PC-3 (cell line): Measurements from ENCODE around the gene SRR.

ENCODE experiments used
- CTCF ChIP-seq: fragments of 300-600 bp; sonication (generic); conservative IDR thresholded peaks from 2 replicates; pipeline ENCODE4 v1.5.1; 2017; ENCODE audit warnings: antibody characterized with exemption, low read depth, mild to moderate bottlenecking, low read length
- EZH2 ChIP-seq: fragments of 300-600 bp; sonication (generic); IDR thresholded peaks from one replicate; pipeline ENCODE4 v1.6.1; 2017; ENCODE audit warnings: antibody characterized with exemption, mild to moderate bottlenecking, low read length; ENCODE audit not compliant: unreplicated experiment
- EZH2phosphoT487 ChIP-seq: fragments of 300-600 bp; sonication (generic); IDR thresholded peaks from 2 replicates; pipeline ENCODE4 v1.6.1; 2018; ENCODE audit warnings: mild to moderate bottlenecking, antibody characterized with exemption, low read length, borderline replicate concordance

GRCh38 chr17:2323629-2324314 lies 20.0 kb downstream of the SRR start:
- TF ChIP-seq CTCF (no peak), EZH2 (no peak), EZH2phosphoT487 (no peak)
